CD4-positive, alpha-beta memory T cell (primary cell): ENCODE measurements around the gene TOP1. TPM values are rescaled to one million over a fixed set of nuclear protein-coding genes. Genes with fewer than 3 reads are reported as not detected.

Experiments used
- CTCF ChIA-PET: fragments of 350-600 bp; sonication (Branson Sonifier 250); formaldehyde crosslinking; loops from one replicate; lab custom pipeline; 2021; ENCODE audit warnings: inconsistent platforms; ENCODE audit not compliant: partially characterized antibody; lab: Charles Lee
- POLR2A ChIA-PET: fragments of 350-600 bp; sonication (Branson Sonifier 250); formaldehyde crosslinking; loops from one replicate; lab custom pipeline; 2021; ENCODE audit not compliant: partially characterized antibody; lab: Charles Lee
- DNase-seq, 5 donors: peaks; one replicate each; pipeline versions ENCODE4 v3.0.0 to v3.0.0-alpha.2; 2020 to 2022; ENCODE audit warnings: mixed read lengths in 1 of 5
- H3K27ac ChIP-seq: one replicate; pipeline ENCODE4 v1.7.0; 2013; ENCODE audit warnings: low read depth, low read length
- H3K27me3 ChIP-seq: 2 replicates; pipeline ENCODE4 v1.7.0; 2013; ENCODE audit warnings: mild to moderate bottlenecking, low read length, moderate library complexity; ENCODE audit not compliant: insufficient read depth
- H3K36me3 ChIP-seq: 2 replicates; pipeline ENCODE4 v1.7.0; 2013; ENCODE audit warnings: mild to moderate bottlenecking, low read length, moderate library complexity; ENCODE audit not compliant: insufficient read depth
- H3K4me1 ChIP-seq: 2 replicates; pipeline ENCODE4 v1.7.0; 2013; ENCODE audit warnings: mild to moderate bottlenecking, low read length, moderate library complexity; ENCODE audit not compliant: insufficient read depth
- H3K4me3 ChIP-seq, 2 donors: one replicate each; pipeline ENCODE4 v1.7.0; 2013; ENCODE audit warnings: low read length in 2 of 2, mild to moderate bottlenecking in 1 of 2
- H3K9me3 ChIP-seq, 2 donors: one replicate each; pipeline ENCODE4 v1.7.0; 2013; ENCODE audit warnings: low read length in 2 of 2, control low read depth in 1 of 2; ENCODE audit not compliant: control insufficient read depth in 1 of 2
- H3K27ac Mint-ChIP-seq, 7 donors: one replicate each; pipeline ENCODE4 v1.8.0; 2020 to 2021; ENCODE audit warnings: mixed read lengths in 7 of 7, mild to moderate bottlenecking in 6 of 7, inconsistent platforms in 3 of 7, moderate library complexity in 3 of 7
- H3K27me3 Mint-ChIP-seq, 2 donors: one replicate each; pipeline ENCODE4 v1.8.0; 2020 to 2021; ENCODE audit warnings: mixed read lengths in 2 of 2
- H3K36me3 Mint-ChIP-seq, 2 donors: one replicate each; pipeline ENCODE4 v1.8.0; 2020 to 2021; ENCODE audit warnings: mixed read lengths in 2 of 2, inconsistent platforms in 1 of 2, mild to moderate bottlenecking in 1 of 2
- H3K4me1 Mint-ChIP-seq, 4 donors: one replicate each; pipeline ENCODE4 v1.8.0; 2020 to 2021; ENCODE audit warnings: mixed read lengths in 4 of 4, mild to moderate bottlenecking in 1 of 4
- H3K4me3 Mint-ChIP-seq, 8 donors: one replicate each; pipeline ENCODE4 v1.8.0; 2020 to 2021; ENCODE audit warnings: mixed read lengths in 8 of 8, mild to moderate bottlenecking in 7 of 8, moderate library complexity in 6 of 8, inconsistent platforms in 3 of 8
- H3K9me3 Mint-ChIP-seq, 8 donors: one replicate each; pipeline ENCODE4 v1.8.0; 2020 to 2021; ENCODE audit warnings: mixed read lengths in 8 of 8, mild to moderate bottlenecking in 5 of 8, inconsistent platforms in 3 of 8, moderate library complexity in 1 of 8
- intact Hi-C: fragments of 100-400 bp; cut with micrococcal nuclease; formaldehyde crosslinking; loops from one replicate; pipeline ENCODE4 v1.15.1; 2023
- polyA plus RNA-seq, 2 donors: library from polyadenylated mRNA; unstranded; fragments of 300-500 nt; fragmentation: Illumina TruSeq; gene quantifications; one replicate each; pipeline ENCODE4 v1.2.3, GENCODE V29; 2021
- total RNA-seq, 2 experiments: library from RNA; stranded (reverse); gene quantifications; one replicate each; pipeline ENCODE4 v1.2.3, GENCODE V29; 2021

Gene TOP1
- total and polyA plus RNA-seq, 4 experiments from 2014 or later: 3.8 to 47.5 (median 30.0) TPM

DNA sequence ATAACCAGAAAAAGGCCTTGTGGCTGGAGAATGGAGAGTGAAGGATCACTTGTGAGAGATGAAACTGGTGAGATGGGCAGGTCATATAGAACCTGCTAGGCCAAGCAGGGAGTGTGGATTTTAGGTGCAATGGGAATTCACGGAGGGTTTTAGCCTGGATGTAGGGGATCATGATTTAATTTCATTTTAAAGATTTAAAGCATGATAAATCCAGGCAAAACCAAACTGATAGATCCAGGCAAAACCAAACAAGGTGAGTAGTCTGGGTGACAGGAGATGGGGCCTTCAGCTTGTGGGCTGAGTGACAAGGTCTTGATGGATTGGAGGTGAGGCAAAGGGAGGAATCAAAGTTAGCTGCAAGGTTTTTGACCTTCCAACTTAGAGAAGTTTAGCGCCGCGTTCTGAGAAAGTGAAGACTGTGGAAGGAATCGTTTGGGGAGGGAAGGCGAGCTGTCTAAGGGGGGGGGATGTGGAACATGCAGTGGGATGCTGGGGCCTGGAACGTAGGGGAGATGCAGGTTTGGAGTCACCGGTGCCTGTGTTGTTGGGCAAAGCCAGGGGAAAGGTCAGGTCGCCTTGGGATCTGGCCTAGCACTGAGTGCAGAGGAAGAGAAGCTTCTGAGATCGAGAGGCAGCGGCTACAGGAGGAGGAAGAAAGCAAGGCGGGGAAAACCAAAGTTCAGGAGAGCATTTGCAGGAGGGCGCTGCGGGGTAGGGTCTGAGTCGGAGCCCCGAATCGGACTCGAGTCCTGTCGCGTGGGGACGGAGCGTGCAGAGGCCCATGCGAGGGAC is 107.5 kb downstream of the TOP1 start:
- ChIA-PET POLR2A (interaction anchor here (1.1 to 16.2 kb wide), 7 partner anchors 17 to 204 kb away, joined by 3 to 753 read pairs (median 10); partner anchors contain the start of gene ZHX3), CTCF (interaction anchor here (0.8 to 9.9 kb wide), 36 partner anchors 9 to 557 kb away, joined by 3 to 201 read pairs (median 6); partner anchors contain the start of genes LPIN3 and ZHX3)
- peaks cover 35 to 66% (median 54%) of the 10 kb centered on the region in 4 donors for H3K4me1 Mint-ChIP-seq
- Histone ChIP-seq H3K9me3 (no peaks in the 10 kb centered on the region), H3K36me3 (no peaks in the 10 kb centered on the region), H3K27me3 (no peaks in the 10 kb centered on the region), H3K27ac (peak overlapping the region; percentile 73), H3K4me1 (peaks cover 56% of the 10 kb centered on the region), H3K4me3 (peak overlapping the region in 1 of 2 donors; percentile 69)
- DNase-seq: peak in 1 of 5 donors; percentile 22
- no peaks in the 10 kb centered on the region for H3K27me3 Mint-ChIP-seq
- intact Hi-C loops: loop anchor here (1.0 to 5.0 kb wide), 4 partner anchors 37 to 481 kb away; partner anchors contain the start of genes CHD6 and LPIN3
- peaks cover 0 to 14% of the 10 kb centered on the region in 2 donors for H3K36me3 Mint-ChIP-seq
- peak overlapping the region; percentile 89 to 95 (median 92) for H3K4me3 Mint-ChIP-seq
- H3K27ac Mint-ChIP-seq: peak overlapping the region; percentile 89 to 98 (median 92)
- no peaks in the 10 kb centered on the region for H3K9me3 Mint-ChIP-seq

GRCh38 chr20:41136680-41137613 is 108.3 kb downstream of the TOP1 start, which contains the start of gene PLCG1:
Gene PLCG1, plus strand, starts transcription at chr20:41137543. Its CDS starts 99 bp downstream, at chr20:41137642.
- Mint-ChIP-seq H3K9me3 (no peaks in the 10 kb centered on the region), H3K27ac (peak within 1 kb of the TSS; percentile 89 to 98 (median 95)), H3K4me3 (peak within 1 kb of the TSS; percentile 93 to 99 (median 96)), H3K4me1 (peaks cover 43 to 70% (median 62%) of the 10 kb centered on the region in 4 donors), H3K27me3 (no peaks in the 10 kb centered on the region), H3K36me3 (peaks cover 0 to 14% of the 10 kb centered on the region in 2 donors)
- H3K4me1 ChIP-seq: peaks cover 65% of the 10 kb centered on the region
- ChIA-PET POLR2A (interaction anchor here (1.1 to 16.2 kb wide), 9 partner anchors 17 to 180 kb away, joined by 3 to 753 read pairs (median 11); partner anchors contain the start of gene ZHX3), CTCF (interaction anchor here (0.8 to 9.9 kb wide), 13 partner anchors 9 to 203 kb away, joined by 4 to 201 read pairs (median 30); partner anchors contain the start of gene LPIN3)
- no peaks in the 10 kb centered on the region for H3K27me3 ChIP-seq
- H3K27ac ChIP-seq: peak within 1 kb of the TSS; percentile 84
- peak; percentile 79 to 87 (median 82) for DNase-seq
- no peaks in the 10 kb centered on the region for H3K9me3 ChIP-seq
- H3K4me3 ChIP-seq: peak within 1 kb of the TSS; percentile 82
- intact Hi-C loops: loop anchor here (1.0 to 5.0 kb wide), 3 partner anchors 20 to 480 kb away; partner anchors contain the start of genes CHD6 and ZHX3
- H3K36me3 ChIP-seq: no peaks in the 10 kb centered on the region

GRCh38 chr20:41137614-41138474 is 109.2 kb downstream of the TOP1 start:
- peaks cover 52 to 79% (median 71%) of the 10 kb centered on the region in 4 donors for H3K4me1 Mint-ChIP-seq
- POLR2A ChIA-PET: interaction anchor here (0.7 to 16.2 kb wide), 11 partner anchors 16 to 183 kb away, joined by 3 to 753 read pairs (median 5); partner anchors contain the start of gene ZHX3
- CTCF ChIA-PET: interaction anchor here (1.3 to 9.9 kb wide), 8 partner anchors 13 to 201 kb away, joined by 4 to 178 read pairs (median 21); no protein-coding TSS in a partner anchor
- H3K4me1 ChIP-seq: peaks cover 74% of the 10 kb centered on the region
- no peaks in the 10 kb centered on the region for H3K27me3 Mint-ChIP-seq
- H3K9me3 Mint-ChIP-seq: no peaks in the 10 kb centered on the region
- H3K4me3 Mint-ChIP-seq: peak overlapping the region; percentile 93 to 99 (median 96)
- DNase-seq: peak in 4 of 5 donors; percentile 59 to 68 (median 60)
- no peaks in the 10 kb centered on the region for H3K36me3 ChIP-seq
- H3K27ac ChIP-seq: peak overlapping the region; percentile 84
- intact Hi-C loops: loop anchor here (1.0 to 5.0 kb wide), 4 partner anchors 8 to 479 kb away; partner anchors contain the start of genes CHD6 and ZHX3
- peak overlapping the region; percentile 82 for H3K4me3 ChIP-seq
- H3K9me3 ChIP-seq: no peaks in the 10 kb centered on the region
- no peaks in the 10 kb centered on the region for H3K27me3 ChIP-seq
- H3K36me3 Mint-ChIP-seq: peaks cover 0 to 14% of the 10 kb centered on the region in 2 donors
- peak overlapping the region; percentile 88 to 98 (median 93) for H3K27ac Mint-ChIP-seq

DNA sequence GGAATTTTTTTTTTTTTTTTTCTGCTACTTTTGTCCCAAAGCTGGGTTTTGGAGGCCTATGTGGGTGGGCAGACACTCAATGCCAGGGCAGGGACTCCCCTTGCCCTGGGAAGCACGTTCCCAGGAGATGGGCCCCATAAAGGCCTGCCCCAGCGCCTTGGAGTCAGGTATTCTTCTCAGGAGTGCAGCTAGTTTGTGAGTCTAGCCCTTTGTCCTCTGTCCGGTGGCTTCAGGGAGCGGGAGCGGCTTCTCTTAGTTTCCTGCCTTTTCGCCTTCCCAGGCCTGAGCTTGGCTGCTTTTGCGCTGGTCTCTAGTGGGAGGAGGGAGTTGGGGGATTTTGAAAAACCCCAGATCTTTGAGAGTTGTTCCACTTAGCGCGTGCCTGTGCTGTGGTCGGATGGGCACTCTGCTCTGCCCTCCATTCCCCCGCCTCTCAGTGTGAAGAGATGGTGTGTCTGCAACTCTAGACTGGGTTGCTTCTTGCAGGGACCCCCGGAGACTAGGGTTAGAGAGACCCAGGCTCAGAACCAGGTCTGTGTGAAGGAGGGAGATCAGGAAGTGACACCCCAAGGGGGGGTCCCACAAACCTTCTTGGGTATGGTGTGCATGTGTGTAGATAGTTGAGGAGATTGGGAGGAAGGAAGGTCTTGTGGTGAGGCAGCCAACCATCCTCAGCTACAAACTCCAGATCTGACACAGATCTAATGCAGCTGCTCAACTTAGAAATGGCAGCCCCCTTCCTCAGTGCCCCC is 110.0 kb downstream of the TOP1 start:
- Histone ChIP-seq H3K9me3 (no peaks in the 10 kb centered on the region), H3K4me1 (peaks cover 77% of the 10 kb centered on the region), H3K27ac (peak overlapping the region; percentile 84), H3K36me3 (no peaks in the 10 kb centered on the region), H3K4me3 (peak overlapping the region; percentile 82), H3K27me3 (no peaks in the 10 kb centered on the region)
- Mint-ChIP-seq H3K27me3 (no peaks in the 10 kb centered on the region), H3K4me1 (peaks cover 59 to 86% (median 73%) of the 10 kb centered on the region in 4 donors), H3K36me3 (peaks cover 0 to 16% of the 10 kb centered on the region in 2 donors), H3K4me3 (peak overlapping the region; percentile 93 to 99 (median 96)), H3K27ac (peak overlapping the region; percentile 88 to 98 (median 93)), H3K9me3 (no peaks in the 10 kb centered on the region)
- CTCF ChIA-PET: interaction anchor here (1.3 to 9.9 kb wide), 6 partner anchors 12 to 200 kb away, joined by 4 to 178 read pairs (median 10); no protein-coding TSS in a partner anchor
- peak; percentile 49 to 80 (median 53) for DNase-seq
- intact Hi-C loops: loop anchor here (1.0 to 5.0 kb wide), 2 partner anchors 8 to 479 kb away; partner anchors contain the start of gene CHD6
- POLR2A ChIA-PET: interaction anchor here (0.7 to 16.2 kb wide), 11 partner anchors 15 to 183 kb away, joined by 3 to 753 read pairs (median 5); partner anchors contain the start of gene ZHX3

GRCh38 chr20:41139227-41140093 is 110.8 kb downstream of the TOP1 start:
- H3K36me3 Mint-ChIP-seq: peaks cover 3 to 17% of the 10 kb centered on the region in 2 donors
- H3K27me3 Mint-ChIP-seq: no peaks in the 10 kb centered on the region

More at GRCh38 chr20:41139227-41140093, 110.8 kb downstream of the TOP1 start:
- Mint-ChIP-seq H3K4me3 (peak overlapping the region; percentile 93 to 99 (median 96)), H3K27ac (peak overlapping the region; percentile 88 to 98 (median 93)), H3K9me3 (no peaks in the 10 kb centered on the region), H3K4me1 (peaks cover 64 to 86% (median 75%) of the 10 kb centered on the region in 4 donors)
- Histone ChIP-seq H3K4me1 (peaks cover 77% of the 10 kb centered on the region), H3K9me3 (no peaks in the 10 kb centered on the region), H3K27ac (peak overlapping the region; percentile 84), H3K36me3 (no peaks in the 10 kb centered on the region), H3K4me3 (peak overlapping the region; percentile 82), H3K27me3 (no peaks in the 10 kb centered on the region)
- peak in 1 of 5 donors; percentile 37 for DNase-seq
- POLR2A ChIA-PET: interaction anchor here (0.7 to 16.2 kb wide), 6 partner anchors 14 to 178 kb away, joined by 3 to 753 read pairs (median 12); partner anchors contain the start of gene ZHX3
- intact Hi-C loops: loop anchor here (5.0 kb wide), 1 partner anchor 478 kb away; the partner anchor contains the start of gene CHD6
- CTCF ChIA-PET: interaction anchor here (1.2 to 9.9 kb wide), 6 partner anchors 12 to 200 kb away, joined by 3 to 178 read pairs (median 10); no protein-coding TSS in a partner anchor
